Measurements from ENCODE around the gene TEN1.
"Not testable (repeated sequence)": the region's sequence is repeated elsewhere in the genome, so short reads cannot be mapped to it uniquely, and the experiment has no call there.

Gene TEN1, protein sequence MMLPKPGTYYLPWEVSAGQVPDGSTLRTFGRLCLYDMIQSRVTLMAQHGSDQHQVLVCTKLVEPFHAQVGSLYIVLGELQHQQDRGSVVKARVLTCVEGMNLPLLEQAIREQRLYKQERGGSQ

DNA sequence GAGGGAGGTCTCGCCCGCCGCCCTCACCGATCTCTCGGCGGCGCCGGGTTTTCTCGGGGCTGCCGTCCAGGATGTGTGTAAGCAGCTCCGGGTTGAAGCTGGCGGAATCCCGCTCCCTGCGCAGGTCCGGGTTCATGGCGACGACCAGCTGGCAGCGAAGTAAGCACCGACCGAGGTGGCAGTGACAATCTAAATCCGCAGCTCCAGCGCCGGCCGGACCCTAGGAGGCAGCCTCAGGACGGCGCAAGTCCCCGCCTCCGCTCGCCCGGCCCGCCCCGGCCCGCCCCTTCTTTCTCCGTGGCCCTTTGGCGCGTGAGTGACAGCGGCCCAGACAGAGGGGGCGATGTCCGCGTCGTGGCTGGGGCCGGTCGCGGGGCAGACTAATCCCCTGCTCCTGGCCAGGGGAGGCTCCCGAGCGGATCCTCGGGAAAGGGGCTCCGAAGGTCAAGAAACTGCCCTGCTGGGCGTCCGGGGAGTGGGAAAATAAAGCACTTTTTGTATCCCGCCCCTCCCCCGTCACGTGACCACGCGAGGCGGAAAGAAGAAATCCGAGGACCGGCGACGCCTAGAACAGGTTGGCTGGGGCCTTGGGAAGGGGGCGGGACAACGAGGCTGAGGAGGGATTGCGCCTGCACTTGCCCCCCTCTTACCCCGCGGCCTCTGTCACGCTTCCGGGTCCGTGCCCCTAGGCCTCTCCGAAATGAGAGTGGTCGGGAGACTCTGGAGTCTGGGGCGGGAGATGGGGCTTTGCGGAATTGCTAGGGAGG lies at the start of gene TEN1, which contains the start of gene ACOX1:
Gene TEN1 (plus strand): TSS at position 303 of the 767 bp plus-strand sequence. CDS start 6,953 bp downstream, outside the sequence.
Gene ACOX1 (minus strand): TSS at position 229 of the 767 bp plus-strand sequence. CDS start 93 bp downstream, at position 136.
- DNase-seq (ENCODE audit: low read depth in 2 of 2), result peak; percentile 90 to 92

DNA sequence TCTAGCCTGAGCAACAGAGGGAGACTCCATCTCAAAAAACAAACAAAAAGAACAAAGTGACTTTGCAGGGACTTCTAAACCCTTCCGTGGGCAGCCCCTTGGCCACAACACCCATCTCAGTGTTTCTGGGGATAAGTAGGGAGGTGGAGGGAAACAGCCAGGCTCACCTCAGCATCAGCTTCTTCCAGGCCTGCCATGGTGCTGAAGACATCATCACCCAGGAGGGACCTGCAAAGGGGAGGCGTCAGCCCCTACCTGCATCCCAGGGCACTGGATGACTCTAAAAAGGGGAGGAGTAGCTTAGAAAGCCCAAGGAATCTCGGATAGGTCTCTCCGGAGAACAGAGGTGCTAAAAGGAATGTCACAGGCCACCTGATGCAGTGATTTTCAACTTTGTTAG lies 48.0 kb upstream of the TEN1 start:
- DNase-seq (ENCODE audit: low read depth in 2 of 2), result no peak

DNA sequence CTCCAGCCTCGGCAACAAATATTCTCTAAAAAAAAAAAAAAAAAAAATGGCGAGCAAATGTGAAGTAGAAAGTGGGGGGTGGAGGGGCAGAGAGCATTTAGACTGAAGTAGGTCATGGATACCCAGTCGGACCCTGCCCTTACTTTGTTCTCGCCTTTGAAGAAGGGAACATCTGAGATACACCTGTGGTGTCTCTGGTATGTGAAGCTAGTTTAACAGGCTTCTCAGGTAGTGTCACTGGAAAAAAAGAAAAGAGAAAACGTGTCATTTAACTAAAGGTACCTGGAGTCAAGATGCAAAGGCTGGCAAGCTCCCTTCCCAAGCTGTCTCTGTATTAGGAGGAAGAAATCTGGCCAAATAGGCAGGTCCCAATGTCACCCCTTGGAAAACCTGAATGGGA lies 46.2 kb upstream of the TEN1 start:
- DNase-seq (ENCODE audit: low read depth in 2 of 2), result no peak

DNA sequence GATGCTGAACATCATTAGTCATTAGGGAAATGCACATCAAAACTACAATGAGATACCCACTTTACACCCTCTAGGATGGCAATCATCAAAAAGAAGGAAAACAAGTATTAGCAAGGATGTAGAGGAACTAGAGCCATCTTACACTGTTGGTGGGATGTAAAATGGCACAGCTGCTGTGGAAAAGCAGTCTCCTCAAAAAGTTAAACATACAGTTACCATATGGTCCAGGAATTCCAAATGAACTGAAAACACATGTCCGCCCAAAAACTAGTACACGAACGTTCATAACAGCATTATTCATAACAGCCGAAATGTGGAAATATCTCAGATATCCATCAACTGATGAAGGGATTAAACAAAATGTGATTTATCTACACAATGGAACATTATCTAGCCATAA lies 45.2 kb upstream of the TEN1 start:
- no peak for DNase-seq (ENCODE audit: low read depth in 2 of 2)

DNA sequence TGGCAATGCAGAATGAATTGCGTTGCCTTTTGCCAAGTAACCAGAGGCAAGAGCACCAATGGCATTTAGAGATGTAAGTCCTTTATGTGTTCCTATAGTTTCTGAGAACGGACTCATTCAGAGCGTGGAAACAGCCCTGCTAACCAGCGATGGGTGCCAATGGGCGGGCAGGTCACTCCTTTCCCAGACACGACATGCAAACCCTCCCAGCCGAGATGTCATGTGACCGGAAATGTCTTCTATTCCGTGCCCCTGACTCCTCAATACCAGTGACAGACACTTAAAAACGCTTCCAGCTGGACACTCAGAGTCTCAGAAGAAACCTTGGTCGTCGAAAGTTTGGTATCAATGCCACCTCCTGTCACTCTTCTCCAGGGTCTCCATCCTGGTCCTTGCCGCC lies 41.4 kb upstream of the TEN1 start:
- no peak for DNase-seq (ENCODE audit: low read depth in 2 of 2)

DNA sequence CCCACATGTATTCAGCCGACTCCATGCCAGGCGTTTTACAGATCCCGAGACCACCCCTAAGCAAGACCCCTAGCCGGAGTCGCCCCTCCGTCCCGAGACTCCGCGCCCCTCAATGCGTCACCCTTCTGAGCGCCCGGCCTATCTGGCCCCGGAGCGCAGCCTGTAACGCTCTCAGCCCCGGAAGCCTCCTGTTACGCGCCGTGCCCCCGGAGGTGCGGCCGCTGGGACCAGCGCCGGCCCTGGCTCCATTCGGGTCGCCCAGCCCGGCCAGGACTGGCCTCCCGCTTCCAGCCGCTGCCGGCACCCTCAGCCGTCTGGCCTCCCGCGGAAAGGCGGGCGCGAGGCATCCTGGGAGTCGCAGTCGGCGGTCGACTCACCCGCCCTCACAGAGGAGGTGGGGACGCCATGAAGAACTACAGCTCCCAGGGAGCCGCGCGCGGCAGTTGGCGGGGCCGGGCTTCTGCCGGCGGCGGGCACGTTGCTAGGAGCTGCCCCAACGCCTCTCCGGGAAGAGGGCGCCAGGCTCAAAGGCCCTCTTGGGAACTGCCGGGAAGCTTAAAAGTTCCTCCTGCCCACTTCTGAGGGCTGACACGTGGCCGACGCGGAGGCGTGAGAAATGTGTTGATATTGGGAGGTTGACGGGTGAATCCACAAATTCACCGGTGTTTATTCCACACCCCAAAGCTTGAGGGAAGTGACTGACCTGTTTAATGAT lies 38.2 kb upstream of the TEN1 start, which contains the start of gene FBF1:
Gene FBF1 (minus strand): TSS at position 316 of the 715 bp plus-strand sequence. CDS start 2,893 bp downstream, outside the sequence.
- peak; percentile 74 to 79 for DNase-seq (ENCODE audit: low read depth in 2 of 2)

DNA sequence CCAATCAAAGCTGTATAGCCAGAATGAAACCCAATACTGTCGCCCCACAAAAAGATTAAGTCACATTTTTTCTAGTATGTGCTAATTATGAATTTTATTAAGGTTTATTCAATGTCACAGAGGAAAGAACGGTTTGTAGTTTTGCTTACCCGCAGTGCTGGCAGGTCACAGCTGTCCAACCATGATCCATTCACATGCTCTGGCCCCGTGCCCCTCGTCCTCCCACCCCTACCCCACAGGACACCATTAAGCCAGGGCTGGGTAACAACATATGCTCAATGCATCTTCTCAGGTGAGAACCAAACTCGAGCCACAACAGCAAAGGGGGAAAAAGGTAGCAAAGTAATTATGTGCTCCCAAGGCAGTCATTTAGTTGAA lies 37.6 kb upstream of the TEN1 start:
- no peak for DNase-seq (ENCODE audit: low read depth in 2 of 2)

DNA sequence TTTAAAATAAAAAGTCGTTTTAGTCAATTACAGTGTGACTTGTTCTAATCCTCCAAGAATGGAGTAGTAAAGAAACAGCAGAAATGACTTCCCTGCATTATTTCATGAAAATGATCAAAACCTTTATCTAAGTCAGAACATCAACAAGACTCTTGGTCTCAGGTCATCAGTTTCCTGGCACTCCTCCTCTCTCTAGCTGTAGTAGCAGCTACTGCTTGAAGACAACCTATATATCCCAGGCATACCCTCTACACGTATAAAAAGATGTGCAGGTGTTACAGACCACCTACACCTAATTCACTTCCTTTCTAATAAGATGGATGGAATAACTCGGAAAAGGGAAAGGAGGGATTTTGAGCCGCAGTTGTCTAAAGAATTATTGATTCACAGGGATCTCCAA lies 36.6 kb upstream of the TEN1 start:
- DNase-seq (ENCODE audit: low read depth in 2 of 2), result no peak

DNA sequence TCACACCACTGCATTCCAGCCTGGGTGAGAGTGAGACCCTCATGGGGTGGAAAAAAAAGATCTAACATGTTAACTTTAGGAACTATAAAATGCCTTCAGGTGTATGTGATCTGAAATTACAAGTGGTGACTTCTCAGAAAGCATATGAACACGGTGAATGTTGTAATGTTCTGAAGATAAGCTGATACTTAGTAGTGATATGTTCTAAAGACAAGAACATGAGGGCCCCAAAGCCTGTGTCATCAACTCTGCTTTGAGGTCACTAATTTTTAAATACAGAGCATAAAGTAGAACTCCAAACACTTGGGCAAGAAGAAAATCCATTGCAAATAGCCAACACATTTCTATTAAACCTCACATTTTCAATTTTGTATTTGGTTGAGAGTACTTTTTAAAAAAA lies 35.5 kb upstream of the TEN1 start:
- DNase-seq (ENCODE audit: low read depth in 2 of 2), result no peak

DNA sequence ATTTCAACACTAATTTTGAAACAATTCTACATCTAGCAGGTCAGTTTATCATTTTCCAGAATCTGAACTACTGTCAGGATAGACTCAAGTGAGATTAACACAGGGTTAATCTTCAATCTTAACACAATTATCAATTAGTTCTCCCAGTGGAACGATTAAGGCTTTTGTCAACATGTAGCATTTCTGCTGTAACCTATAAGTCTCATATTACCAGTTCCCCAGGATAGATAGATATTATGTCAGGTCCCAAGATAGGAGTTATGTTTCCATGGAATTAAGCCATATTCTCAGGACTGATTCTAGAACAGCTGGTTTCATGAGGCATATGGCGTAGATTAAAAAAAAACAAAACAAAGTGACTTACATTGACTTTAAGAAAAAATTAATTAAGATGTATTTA lies 33.8 kb upstream of the TEN1 start:
- DNase-seq (ENCODE audit: low read depth in 2 of 2), result no peak

DNA sequence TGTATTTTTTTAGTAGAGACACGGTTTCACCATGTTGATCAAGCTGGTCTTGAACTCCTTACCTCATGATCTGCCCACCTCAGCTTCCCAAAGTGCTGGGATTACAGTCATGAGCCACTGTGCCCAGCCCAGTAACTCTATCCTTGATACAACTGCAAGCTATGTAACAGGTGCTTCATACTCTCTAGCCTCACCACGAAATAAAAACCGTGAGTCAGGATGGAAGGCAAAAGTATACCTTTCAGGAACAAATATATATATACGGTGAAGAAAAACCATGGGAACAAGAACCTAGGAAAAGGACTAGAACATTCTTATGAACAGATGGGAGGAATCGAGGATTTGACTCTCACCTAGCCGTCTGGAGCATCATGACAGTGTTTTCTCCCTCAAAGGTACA lies 28.6 kb upstream of the TEN1 start:
- DNase-seq (ENCODE audit: low read depth in 2 of 2), result no peak

DNA sequence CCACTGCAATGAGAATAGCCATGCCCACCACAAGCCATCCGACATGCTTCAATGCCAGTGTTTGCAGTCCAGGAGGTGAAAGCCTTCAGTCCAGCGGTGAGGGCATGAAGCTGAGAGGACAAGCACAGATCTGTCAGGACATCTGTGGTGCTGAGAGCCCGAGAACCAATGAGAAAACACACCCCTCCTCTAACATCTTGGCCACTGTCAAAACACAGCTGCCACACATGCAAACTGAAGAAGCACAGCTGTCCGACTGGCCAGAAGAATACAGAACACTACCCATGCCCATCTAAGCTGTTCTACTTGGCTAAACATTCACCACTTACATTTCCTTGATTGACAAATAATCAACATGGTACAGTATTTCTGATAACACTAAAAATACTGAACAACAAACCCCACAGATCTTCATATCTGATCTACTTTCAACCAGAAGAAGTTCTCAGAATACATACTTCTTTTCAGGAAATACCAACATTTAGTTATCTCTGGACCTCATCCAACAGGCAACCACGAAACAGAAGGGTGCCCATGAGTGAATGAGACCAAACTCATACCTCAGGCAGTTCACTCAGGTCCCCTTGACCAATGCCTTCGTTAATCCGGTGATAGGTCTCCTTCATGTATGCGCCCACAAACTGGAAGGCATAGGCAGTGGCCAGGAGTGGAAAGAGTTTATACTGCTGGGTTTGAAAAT lies 28.0 kb upstream of the TEN1 start:
- DNase-seq (ENCODE audit: low read depth in 2 of 2), result no peak

DNA sequence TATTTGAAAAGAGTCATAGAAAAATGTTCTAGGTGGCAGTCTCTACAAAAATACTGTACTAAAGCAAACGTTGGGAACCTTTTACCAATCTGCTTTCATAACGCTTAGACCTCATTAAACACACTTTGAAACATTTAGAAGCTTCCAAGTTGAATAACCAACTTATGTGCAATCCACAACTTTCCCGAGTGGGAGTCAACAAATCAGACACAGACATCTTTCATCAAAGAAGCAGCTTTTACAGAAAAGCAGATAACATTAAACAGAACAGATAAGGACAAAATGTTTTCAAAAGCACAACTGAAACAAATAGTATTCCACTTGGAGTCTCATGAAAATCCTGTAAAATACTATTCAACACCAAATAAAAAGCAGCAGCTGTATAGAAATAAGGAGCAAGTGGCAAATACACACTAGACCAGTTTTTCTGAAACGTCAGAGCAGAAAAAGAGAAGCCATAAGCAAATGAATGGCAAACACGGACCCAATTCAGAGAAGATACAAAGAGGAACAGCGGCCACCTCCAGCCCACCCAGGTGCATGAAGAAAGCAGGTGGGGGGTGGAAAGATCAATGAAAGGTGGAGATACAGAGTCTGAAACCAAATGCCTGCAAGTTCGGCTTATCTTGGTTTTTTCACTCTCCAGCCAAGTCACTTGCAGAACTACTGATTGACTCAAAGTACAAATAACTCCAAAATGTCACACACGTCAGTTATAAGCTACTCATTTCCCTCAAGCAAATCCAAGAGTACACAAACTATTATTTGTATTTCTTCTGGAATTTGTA lies 19.8 kb upstream of the TEN1 start:
- no peak for DNase-seq (ENCODE audit: low read depth in 2 of 2)

DNA sequence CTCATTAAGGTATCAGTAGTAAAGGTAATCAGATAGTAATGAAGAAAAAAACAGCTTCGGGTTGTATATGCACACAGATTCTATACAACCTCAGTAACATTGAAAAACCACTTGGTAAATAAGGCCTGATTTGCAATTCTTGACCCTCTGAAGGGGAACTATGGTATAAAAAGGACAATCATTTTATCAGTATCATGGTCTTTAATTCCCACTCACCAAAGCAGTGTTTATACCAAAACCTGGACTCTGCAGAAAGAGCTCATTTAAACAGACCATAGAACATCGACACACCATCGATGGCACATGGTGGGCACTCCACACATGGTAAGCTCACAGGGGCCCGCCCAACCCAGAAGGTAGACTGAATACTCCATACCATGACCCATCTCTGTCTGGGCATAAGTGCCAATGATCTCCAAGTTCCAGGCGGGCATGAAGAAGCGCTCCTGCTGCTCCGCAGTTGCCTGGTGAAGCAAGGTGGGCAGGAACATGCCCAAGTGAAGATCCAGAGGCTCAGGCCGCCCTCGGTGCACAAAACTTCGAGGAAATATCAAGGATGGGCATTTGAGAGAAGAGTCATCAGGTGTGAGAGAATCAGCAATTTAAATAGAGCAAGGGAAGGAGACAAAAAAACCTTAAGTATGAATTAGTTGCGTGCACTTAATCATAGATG lies 19.1 kb upstream of the TEN1 start:
- DNase-seq (ENCODE audit: low read depth in 2 of 2), result no peak

DNA sequence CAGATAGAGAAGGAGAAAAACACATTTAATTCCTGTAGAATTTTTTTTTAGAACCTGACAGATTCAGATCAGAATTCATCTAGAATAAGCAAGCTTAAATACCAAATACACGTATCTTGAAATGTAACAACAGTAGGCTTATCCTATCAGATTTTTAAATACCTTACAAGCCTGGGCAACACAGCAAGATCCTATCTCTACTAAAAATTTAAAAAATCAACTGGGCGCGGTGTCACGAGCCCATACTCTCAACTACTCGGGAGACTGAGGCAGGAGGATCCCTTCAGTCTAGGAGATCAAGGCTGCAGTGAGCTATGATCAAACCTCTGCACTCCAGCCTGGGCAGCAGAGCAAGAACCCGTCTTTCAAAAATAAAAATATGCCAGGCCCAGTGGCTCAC lies 13.6 kb upstream of the TEN1 start:
- no peak for DNase-seq (ENCODE audit: low read depth in 2 of 2)

DNA sequence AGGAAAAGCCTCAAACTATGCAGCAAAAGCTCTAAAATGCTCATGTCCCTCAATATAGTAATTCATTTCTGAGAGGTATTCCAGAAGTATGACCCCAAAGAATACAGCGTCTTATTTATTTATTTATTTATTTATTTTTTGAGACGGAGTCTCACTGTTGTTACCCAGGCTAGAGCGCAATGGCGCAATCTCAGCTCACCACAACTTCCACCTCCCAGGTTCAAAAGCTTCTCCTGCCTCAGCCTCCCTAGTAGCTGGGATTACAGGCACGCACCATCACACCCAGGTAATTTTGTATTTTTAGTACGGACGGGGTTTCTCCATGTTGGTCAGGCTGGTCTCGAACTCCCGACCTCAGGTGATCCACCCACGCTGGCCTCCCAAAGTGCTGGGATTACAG lies 10.0 kb upstream of the TEN1 start:
- DNase-seq (ENCODE audit: low read depth in 2 of 2), result not testable (repeated sequence)

DNA sequence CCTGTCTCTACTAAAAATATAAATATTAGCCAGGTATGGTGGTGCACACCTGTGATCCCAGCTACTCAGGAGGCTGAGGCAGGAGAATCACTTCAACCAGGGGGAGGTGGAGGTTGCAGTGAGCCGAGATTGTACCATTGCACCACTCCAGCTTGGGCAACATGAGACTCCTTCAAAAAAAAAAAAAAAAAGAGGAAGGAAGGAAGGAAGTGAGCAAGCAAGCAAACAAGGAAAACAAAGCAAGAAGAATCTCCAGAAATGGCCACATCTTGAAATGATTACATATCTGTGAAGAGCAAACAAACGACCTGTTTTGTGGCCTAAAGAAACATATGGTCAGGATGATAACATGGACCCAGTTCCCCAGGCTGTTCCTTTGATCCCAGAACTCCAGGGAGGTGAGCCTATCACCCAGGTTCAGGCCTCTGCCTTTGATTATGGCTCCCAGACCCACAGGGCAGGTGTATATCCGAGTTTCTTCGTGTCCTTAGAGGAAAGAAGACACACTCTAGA lies 9.0 kb upstream of the TEN1 start:
- DNase-seq (ENCODE audit: low read depth in 2 of 2), result no peak

DNA sequence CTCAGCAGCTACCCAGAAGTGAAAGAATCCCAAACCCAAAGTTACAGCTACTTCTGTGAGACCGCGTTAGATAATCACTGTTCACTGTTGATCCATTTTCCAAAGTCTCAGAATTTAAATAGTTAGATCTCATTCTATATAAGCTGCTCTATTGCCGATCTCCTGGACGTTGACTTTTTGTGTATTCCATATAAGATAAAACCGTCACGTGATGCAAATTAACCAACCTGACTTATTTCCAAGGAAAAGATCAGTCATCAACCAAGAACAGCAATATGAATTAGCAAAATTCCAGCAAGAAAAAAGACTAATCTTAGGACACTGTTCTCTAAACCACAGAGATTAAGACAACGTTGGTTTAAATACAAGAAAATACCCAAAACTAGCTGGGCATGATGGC lies 8.4 kb upstream of the TEN1 start:
- DNase-seq (ENCODE audit: low read depth in 2 of 2), result no peak

DNA sequence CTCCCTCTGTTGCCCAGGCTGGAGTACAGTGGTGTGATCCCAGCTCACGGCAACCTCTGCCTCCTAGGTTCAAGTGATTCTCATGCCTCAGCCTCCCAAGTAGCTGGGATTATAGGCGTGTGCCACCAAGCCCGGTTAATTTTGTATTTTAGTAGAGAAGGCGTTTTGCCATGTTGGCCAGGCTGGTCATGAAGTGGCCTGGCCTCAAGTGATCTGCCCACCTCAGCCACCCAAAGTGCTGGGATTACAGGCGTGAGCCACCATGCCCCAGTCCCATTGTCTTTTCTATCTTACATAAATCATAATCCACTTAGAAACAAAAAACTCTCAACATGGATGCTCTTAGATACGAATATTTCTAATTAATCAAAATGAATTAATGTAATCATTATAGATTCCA lies 3.9 kb upstream of the TEN1 start:
- not testable (repeated sequence) for DNase-seq (ENCODE audit: low read depth in 2 of 2)

DNA sequence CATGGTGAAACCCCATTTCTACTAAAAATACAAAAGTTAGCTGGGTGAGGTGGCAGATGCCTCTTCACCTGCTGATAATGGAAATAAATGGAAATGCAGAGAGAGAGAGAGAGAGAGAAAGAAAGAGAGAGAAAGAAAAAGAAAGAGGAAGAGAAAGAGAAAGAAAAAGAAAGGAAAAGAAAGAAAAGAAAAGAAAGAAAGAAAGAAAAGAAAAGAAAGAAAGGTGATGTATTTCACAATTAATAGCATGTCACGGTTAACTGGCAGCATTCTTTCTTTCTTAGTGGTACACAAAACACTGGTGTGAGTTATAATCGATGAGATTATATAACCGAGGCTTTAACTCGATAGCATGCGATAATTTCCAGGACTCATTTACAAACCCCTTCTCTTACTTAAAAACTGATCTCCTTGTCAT lies 3.3 kb upstream of the TEN1 start:
- DNase-seq (ENCODE audit: low read depth in 2 of 2), result no peak
